Esophagus squamous epithelium (tissue), 5 donors: ENCODE measurements around the gene NDRG2. TPM values are rescaled to one million over a fixed set of nuclear protein-coding genes. Genes with fewer than 3 reads are reported as not detected.
A peak's percentile ranks its signal among the peaks of the same experiment; 100 is the strongest.
"Not testable (repeated sequence)": the region's sequence is repeated elsewhere in the genome, so short reads cannot be mapped to it uniquely, and the experiment has no call there.

Experiments
- DNase-seq: peaks from one replicate; lab custom pipeline; 2025; lab: John Stamatoyannopoulos, UW
- H3K27ac ChIP-seq, 4 donors: fragments of 200-600 bp; sonication (generic); one replicate each; pipeline ENCODE4 v1.5.1; 2016 to 2019; ENCODE audit warnings: mild to moderate bottlenecking in 1 of 4
- H3K27me3 ChIP-seq, 4 donors: fragments of 200-600 bp; sonication (generic); 1 replicate in 3 of 4; 2 replicates in 1 of 4; pipeline versions ENCODE4 v1.5.1 to v1.6.0; 2017 to 2021; ENCODE audit warnings: antibody characterized with exemption in 1 of 4
- H3K36me3 ChIP-seq, 3 donors: fragments of 200-600 bp; sonication (generic); one replicate each; pipeline ENCODE4 v1.5.1; 2016 to 2019
- H3K4me1 ChIP-seq, 3 donors: fragments of 200-600 bp; sonication (generic); one replicate each; pipeline ENCODE4 v1.5.1; 2017 to 2019
- H3K4me3 ChIP-seq, 4 donors: fragments of 200-600 bp; sonication (generic); 1 replicate in 3 of 4; 2 replicates in 1 of 4; pipeline ENCODE4 v1.5.1; 2016 to 2019; ENCODE audit warnings: mild to moderate bottlenecking in 2 of 4, moderate library complexity in 1 of 4
- H3K9me3 ChIP-seq, 3 donors: fragments of 200-600 bp; sonication (generic); one replicate each; pipeline ENCODE4 v1.5.1; 2016 to 2019
- POLR2A ChIP-seq, 4 donors: fragments of 450-650 bp; IDR thresholded peaks; one replicate each; pipeline ENCODE4 v1.6.1; 2017; ENCODE audit warnings: antibody characterized with exemption in 4 of 4, mild to moderate bottlenecking in 4 of 4, moderate library complexity in 3 of 4
- WGBS, 2 donors: methylation state at CpG; one replicate each; pipeline ENCODE4 v1.1.5; 2018; 5-methylcytosine and 5-hydroxymethylcytosine counted together
- intact Hi-C: fragments of 100-400 bp; cut with DNase I; formaldehyde crosslinking; loops from one replicate; pipeline ENCODE4 v1.15.0; 2022
- total RNA-seq, 4 donors: library from RNA; depleted of rRNA; stranded (reverse); fragments of >200 nt; gene quantifications; one replicate each; pipeline ENCODE4 v1.1.0, GENCODE V29; 2016
- TF ChIP-seq, protein P1 (sequence below), 6 experiments: fragments of 450-650 bp in 4 of 6; fragments of 200-600 bp in 2 of 6; sonication (generic) in 2 of 6; IDR thresholded peaks; one replicate each; pipeline ENCODE4 v1.5.1; 2016 to 2019; ENCODE audit warnings: antibody characterized with exemption in 6 of 6, mild to moderate bottlenecking in 4 of 6, moderate library complexity in 4 of 6
- donor health status: DM: yes; HTN: yes; CAD: no.

NDRG2 gene
- total RNA-seq, 4 donors from 2014 or later, result 96.3 to 209 (median 142) TPM

DNA sequence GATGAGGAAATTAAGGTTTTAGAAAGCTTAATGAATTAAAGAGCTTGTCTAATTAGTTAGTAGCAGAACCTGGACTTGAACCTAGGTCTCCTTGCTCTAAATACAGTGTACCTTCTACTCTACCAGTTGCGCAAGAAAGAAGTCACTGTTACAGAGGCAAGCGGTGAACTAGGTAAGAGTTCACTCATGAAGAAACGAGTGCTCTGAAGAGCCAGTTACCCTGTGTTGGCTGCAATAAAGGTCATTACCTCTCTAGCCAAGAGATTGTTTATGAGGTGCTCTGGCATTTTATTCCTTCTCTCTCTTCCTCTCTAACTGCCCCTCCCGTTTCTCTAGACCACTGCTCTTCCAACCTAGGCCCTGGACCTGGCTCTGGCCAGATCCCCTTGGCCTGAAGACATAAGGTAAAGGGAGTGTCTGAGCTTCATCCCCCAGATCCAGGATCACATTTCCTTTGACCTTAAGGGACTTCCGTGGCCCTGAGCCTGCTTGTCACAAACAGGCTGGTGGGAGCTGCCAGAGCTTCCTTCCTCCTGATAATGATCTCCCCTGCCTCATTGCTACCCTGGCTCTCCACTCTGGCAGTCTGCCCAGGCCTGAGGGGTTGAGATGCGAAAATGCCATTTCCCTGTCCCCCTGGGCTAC lies 19.2 kb upstream of the NDRG2 start:
- DNase-seq, result no peak
- Histone ChIP-seq H3K4me1 (peaks cover 17 to 55% (median 26%) of the 10 kb centered on the region in 3 donors), H3K36me3 (no peaks in the 10 kb centered on the region), H3K27me3 (no peaks in the 10 kb centered on the region), H3K9me3 (no peaks in the 10 kb centered on the region), H3K27ac (peak overlapping the region in 2 of 4 donors; percentile 19 to 68), H3K4me3 (no peak overlapping the region)
- 49 to 58% methylated on average over 6 of the region's 6 CpGs for WGBS, 2 donors
- no peak for TF ChIP-seq POLR2A (IDR thresholded peaks at IDR 0.05)
- TF ChIP-seq, protein P1, sequence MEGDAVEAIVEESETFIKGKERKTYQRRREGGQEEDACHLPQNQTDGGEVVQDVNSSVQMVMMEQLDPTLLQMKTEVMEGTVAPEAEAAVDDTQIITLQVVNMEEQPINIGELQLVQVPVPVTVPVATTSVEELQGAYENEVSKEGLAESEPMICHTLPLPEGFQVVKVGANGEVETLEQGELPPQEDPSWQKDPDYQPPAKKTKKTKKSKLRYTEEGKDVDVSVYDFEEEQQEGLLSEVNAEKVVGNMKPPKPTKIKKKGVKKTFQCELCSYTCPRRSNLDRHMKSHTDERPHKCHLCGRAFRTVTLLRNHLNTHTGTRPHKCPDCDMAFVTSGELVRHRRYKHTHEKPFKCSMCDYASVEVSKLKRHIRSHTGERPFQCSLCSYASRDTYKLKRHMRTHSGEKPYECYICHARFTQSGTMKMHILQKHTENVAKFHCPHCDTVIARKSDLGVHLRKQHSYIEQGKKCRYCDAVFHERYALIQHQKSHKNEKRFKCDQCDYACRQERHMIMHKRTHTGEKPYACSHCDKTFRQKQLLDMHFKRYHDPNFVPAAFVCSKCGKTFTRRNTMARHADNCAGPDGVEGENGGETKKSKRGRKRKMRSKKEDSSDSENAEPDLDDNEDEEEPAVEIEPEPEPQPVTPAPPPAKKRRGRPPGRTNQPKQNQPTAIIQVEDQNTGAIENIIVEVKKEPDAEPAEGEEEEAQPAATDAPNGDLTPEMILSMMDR (IDR thresholded peaks at IDR 0.05), result no peak
- intact Hi-C loops, result no loop called here

DNA sequence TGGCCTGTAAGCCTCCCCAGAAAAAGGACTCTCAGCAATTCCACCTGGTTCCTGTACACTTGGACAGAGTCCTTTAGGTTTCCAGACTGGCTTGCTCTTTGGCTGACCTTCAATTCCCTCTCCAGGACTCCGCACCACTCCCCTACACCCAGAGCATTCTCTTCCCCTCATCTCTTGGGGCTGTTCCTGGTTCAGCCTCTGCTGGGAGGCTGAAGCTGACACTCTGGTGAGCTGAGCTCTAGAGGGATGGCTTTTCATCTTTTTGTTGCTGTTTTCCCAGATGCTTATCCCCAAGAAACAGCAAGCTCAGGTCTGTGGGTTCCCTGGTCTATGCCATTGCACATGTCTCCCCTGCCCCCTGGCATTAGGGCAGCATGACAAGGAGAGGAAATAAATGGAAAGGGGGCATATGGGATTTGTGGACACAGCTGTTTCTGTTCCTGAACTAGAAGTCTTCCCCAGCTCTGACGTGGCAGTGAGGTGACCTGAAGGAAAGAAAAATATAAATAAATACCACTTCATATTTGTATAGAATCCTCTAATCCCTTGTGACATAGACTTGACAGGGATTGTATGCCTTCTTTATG lies 18.6 kb upstream of the NDRG2 start:
- Histone ChIP-seq H3K4me3 (no peak overlapping the region), H3K27ac (peak overlapping the region in 2 of 4 donors; percentile 19 to 68)

DNA sequence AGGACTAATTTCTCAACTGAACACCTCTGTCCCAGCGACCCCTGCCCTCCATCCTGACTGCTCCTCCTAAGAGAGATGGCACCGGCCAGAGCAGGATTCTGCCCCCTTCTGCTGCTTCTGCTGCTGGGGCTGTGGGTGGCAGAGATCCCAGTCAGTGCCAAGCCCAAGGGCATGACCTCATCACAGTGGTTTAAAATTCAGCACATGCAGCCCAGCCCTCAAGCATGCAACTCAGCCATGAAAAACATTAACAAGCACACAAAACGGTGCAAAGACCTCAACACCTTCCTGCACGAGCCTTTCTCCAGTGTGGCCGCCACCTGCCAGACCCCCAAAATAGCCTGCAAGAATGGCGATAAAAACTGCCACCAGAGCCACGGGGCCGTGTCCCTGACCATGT lies 18.1 kb upstream of the NDRG2 start:
- Histone ChIP-seq H3K36me3 (no peaks in the 10 kb centered on the region), H3K27ac (peak overlapping the region in 2 of 4 donors; percentile 49 to 68), H3K27me3 (no peaks in the 10 kb centered on the region), H3K4me1 (peaks cover 26 to 67% (median 36%) of the 10 kb centered on the region in 3 donors), H3K9me3 (no peaks in the 10 kb centered on the region), H3K4me3 (no peak overlapping the region)
- 42 to 61% methylated on average over 6 to 8 of the region's 8 CpGs for WGBS, 2 donors
- DNase-seq, result no peak
- intact Hi-C loops, result no loop called here
- no peak for TF ChIP-seq POLR2A (IDR thresholded peaks at IDR 0.05)
- TF ChIP-seq, protein P1 (IDR thresholded peaks at IDR 0.05), result no peak

More for the DNA sequence above, 18.6 kb upstream of the NDRG2 start:
- peaks cover 20 to 62% (median 32%) of the 10 kb centered on the region in 3 donors for H3K4me1 ChIP-seq
- 21 to 37% methylated on average over 2 of the region's 2 CpGs for WGBS, 2 donors
- H3K36me3 ChIP-seq, result no peaks in the 10 kb centered on the region
- no peak for DNase-seq
- no peaks in the 10 kb centered on the region for H3K9me3 ChIP-seq
- no peaks in the 10 kb centered on the region for H3K27me3 ChIP-seq
- TF ChIP-seq, protein P1 (IDR thresholded peaks at IDR 0.05), result no peak
- no peak for TF ChIP-seq POLR2A (IDR thresholded peaks at IDR 0.05)
- intact Hi-C loops, result no loop called here

DNA sequence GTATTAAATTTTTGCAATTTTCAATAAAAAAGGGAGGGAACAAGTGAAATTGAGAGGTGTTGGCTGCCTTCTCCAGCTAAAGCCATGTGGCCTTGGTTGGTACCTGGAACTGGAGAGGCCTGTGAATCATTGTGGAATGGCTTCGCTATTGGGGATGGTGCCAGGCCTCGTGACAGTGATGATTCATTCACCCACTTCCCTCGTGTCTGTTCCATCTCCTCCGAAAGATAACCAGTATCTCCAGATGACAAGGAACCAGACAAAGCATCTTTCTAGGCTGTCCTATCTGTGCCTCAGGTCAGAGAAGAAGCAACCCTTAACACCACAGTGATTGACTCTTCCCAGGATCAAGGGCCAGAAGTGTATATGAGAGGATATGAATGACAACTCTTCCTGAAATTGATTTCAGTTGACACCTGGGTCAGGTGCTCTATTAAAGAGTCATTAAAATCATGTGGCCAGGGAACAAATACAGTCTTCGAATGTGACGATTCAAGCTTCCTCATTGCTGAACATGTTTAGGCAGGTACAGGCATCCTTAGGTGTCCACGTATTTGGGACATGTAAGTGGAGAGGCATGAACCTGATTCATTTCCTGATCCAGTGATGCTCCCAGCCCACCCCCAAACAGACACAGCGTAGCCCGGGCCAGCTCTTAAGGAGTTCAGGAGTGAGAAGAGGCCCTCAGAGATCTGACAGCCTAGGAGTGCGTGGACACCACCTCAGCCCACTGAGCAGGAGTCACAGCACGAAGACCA lies 17.0 kb upstream of the NDRG2 start, which contains the start of gene RNASE7:
Gene RNASE7 (plus strand): TSS at position 687 of the 758 bp plus-strand sequence. CDS start 631 bp downstream, outside the sequence.
- Histone ChIP-seq H3K27me3 (no peaks in the 10 kb centered on the region), H3K9me3 (no peaks in the 10 kb centered on the region), H3K4me3 (no peak within 1 kb of the TSS), H3K36me3 (no peaks in the 10 kb centered on the region), H3K27ac (peak within 1 kb of the TSS in 2 of 4 donors; percentile 49 to 68), H3K4me1 (peaks cover 27 to 74% (median 36%) of the 10 kb centered on the region in 3 donors)
- 35 to 45% methylated on average over 9 to 10 of the region's 11 CpGs for WGBS, 2 donors
- TF ChIP-seq, protein P1 (IDR thresholded peaks at IDR 0.05), result no peak
- TF ChIP-seq POLR2A (IDR thresholded peaks at IDR 0.05), result no peak
- intact Hi-C loops, result no loop called here
- no peak for DNase-seq

DNA sequence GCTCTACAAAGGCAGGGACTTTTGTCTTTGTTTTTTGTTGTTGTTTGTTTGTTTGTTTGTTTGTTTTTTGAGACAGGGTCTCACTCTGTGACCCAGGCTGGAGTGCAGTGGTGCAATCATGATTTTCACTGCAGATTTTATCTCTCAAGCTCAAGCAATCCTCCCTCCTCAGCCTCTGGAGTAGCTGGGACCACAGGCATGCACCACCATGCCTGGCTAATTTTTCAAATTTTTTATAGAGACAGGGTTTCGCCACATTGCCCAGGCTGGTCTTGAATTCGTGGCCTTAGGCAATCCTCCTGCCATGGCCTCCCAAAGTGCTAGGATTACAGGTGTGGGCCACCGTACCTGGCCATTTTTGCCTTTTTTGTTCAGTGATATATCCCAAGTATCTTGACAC lies 16.1 kb upstream of the NDRG2 start:
- H3K4me1 ChIP-seq, result peaks cover 27 to 77% (median 36%) of the 10 kb centered on the region in 3 donors
- 71 to 78% methylated on average over 3 of the region's 3 CpGs for WGBS, 2 donors
- H3K27ac ChIP-seq, intact Hi-C loops, H3K4me3 ChIP-seq, H3K27me3 ChIP-seq, H3K36me3 ChIP-seq, DNase-seq, H3K9me3 ChIP-seq: not testable (repeated sequence)
